ENCODE results near the gene SPHKAP.
"Not testable (repeated sequence)": the region's sequence is repeated elsewhere in the genome, so short reads cannot be mapped to it uniquely, and the experiment has no call there.

Gene SPHKAP

GRCh38 chr2:228102949-228103348 is 78.5 kb downstream of the SPHKAP start:
- DNase-seq, result no peak

GRCh38 chr2:228094377-228094921 is 87.0 kb downstream of the SPHKAP start:
- DNase-seq, result no peak

- no peak for DNase-seq
Observed at GRCh38 chr2:228092056-228092455, 89.4 kb downstream of the SPHKAP start.

- DNase-seq, result no peak
Observed at GRCh38 chr2:228086561-228086960, 94.9 kb downstream of the SPHKAP start.

- no peak for DNase-seq
Observed at GRCh38 chr2:228084717-228085116, 96.8 kb downstream of the SPHKAP start.

- DNase-seq, result no peak
Observed at GRCh38 chr2:228083131-228083530, 98.4 kb downstream of the SPHKAP start.

GRCh38 chr2:228082571-228082970 is 98.9 kb downstream of the SPHKAP start:
- no peak for DNase-seq

GRCh38 chr2:228079194-228079593 is 102.3 kb downstream of the SPHKAP start:
- DNase-seq, result no peak

- DNase-seq, result not testable (repeated sequence)
Observed at GRCh38 chr2:228076695-228077094, 104.8 kb downstream of the SPHKAP start.

- no peak for DNase-seq
Observed at GRCh38 chr2:228072669-228073068, 108.8 kb downstream of the SPHKAP start.

- DNase-seq, result no peak
Observed at GRCh38 chr2:228067309-228067708, 114.2 kb downstream of the SPHKAP start.

- no peak for DNase-seq
Observed at GRCh38 chr2:228066126-228066798, 115.2 kb downstream of the SPHKAP start.

GRCh38 chr2:228065686-228066085 is 115.8 kb downstream of the SPHKAP start:
- DNase-seq, result no peak

- DNase-seq, result no peak
Observed at GRCh38 chr2:228064796-228065315, 116.6 kb downstream of the SPHKAP start.

GRCh38 chr2:228064024-228064423 is 117.5 kb downstream of the SPHKAP start:
- DNase-seq, result no peak

- no peak for DNase-seq
Observed at GRCh38 chr2:228063558-228063957, 117.9 kb downstream of the SPHKAP start.

- DNase-seq, result no peak
Observed at GRCh38 chr2:228059735-228060134, 121.8 kb downstream of the SPHKAP start.

- DNase-seq, result no peak
Observed at GRCh38 chr2:228056293-228057097, 125.0 kb downstream of the SPHKAP start.

GRCh38 chr2:228048838-228049490 is 132.5 kb downstream of the SPHKAP start:
- DNase-seq, result no peak

- DNase-seq, result no peak
Observed at GRCh38 chr2:228040995-228041394, 140.5 kb downstream of the SPHKAP start.

- no peak for DNase-seq
Observed at GRCh38 chr2:228039752-228040534, 141.5 kb downstream of the SPHKAP start.

- DNase-seq, result no peak
Observed at GRCh38 chr2:228038967-228039366, 142.5 kb downstream of the SPHKAP start.
